ENCODE data around the gene CD53.

DNA sequence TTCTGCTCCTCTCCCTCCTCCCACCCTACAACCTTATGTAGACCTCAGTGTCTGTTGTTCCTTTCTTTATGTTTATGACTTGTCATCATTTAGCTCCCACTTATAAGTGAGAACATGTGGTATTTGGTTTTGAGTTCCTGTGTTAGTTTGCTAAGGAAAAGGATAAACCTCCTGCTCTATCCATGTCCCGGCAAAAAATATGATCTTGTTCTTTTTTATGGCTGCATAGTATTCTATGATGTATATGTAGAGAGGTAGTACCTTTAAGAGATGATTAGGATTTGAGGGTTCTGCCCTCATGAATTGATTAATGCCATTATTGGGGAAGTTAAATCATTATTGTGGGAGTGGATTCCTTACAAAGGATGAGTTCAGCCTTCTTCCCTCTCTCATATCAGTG lies 49.0 kb downstream of the CD53 start:
- TF ChIP-seq, protein P1, sequence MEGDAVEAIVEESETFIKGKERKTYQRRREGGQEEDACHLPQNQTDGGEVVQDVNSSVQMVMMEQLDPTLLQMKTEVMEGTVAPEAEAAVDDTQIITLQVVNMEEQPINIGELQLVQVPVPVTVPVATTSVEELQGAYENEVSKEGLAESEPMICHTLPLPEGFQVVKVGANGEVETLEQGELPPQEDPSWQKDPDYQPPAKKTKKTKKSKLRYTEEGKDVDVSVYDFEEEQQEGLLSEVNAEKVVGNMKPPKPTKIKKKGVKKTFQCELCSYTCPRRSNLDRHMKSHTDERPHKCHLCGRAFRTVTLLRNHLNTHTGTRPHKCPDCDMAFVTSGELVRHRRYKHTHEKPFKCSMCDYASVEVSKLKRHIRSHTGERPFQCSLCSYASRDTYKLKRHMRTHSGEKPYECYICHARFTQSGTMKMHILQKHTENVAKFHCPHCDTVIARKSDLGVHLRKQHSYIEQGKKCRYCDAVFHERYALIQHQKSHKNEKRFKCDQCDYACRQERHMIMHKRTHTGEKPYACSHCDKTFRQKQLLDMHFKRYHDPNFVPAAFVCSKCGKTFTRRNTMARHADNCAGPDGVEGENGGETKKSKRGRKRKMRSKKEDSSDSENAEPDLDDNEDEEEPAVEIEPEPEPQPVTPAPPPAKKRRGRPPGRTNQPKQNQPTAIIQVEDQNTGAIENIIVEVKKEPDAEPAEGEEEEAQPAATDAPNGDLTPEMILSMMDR (conservative IDR thresholded peaks at IDR 0.05) = no peak
- no peak for TF ChIP-seq ZFX (IDR thresholded peaks at IDR 0.05)

All from C4-2B (cell line).